ENCODE results near the gene KCNQ2.

GRCh38 chr20:63420359-63421093 lies 51.9 kb downstream of the KCNQ2 start:
- TF ChIP-seq GATA2 (IDR thresholded peaks at IDR 0.05; ENCODE audit: low read depth, low read length), result no peak
- no peak for TF ChIP-seq GATA3 (IDR thresholded peaks at IDR 0.05; ENCODE audit: low read depth, low read length)
